ENCODE results near the gene AKAP9. TPM values are rescaled to one million over a fixed set of nuclear protein-coding genes. Genes with fewer than 3 reads are reported as not detected.

AKAP9 gene
- total and polyA plus RNA-seq, 9 of the 15 experiments (the other 6 are each of a cell fraction or from before 2014, with no cell fraction given): 25.5 to 80.9 (median 46.3) TPM

DNA sequence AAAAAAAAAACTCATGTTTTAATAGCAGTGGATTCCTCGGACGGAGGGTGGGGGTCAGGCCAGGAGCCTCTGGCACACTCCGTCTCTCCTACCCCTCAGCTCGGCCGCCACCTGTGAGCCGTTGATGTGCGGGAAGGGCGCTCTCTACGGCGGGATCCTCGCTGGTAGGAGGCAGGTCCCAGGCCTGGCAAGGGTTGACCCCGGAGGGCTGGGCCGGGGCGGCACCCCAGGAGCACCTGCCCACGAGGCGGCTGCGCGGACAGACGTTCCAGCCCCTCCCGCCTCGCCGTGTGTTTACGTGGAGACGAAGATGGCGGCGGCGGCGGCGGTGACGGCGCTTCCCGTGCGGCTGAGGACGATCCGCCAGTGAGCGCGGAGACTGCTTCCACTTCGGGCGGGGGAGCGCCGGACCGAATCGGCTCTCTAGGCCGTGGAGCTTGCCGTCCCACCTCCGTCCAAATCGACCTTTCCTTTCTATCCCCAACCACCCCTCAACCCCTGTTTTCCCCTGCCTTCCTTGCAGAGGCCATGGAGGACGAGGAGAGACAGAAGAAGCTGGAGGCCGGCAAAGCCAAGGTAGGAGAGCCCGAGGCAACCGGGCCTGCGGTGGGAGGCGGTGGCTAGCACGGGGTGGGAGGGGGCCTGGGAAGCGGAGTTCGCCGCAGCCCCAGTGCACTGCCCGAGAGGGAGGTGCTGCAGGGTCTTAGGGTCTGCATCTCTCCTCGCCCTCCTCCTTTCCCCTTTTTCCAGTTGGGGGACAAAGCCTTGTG, at the start of gene AKAP9 (continued):
- TF ChIP-seq MTA1 (IDR thresholded peaks at IDR 0.05; ENCODE audit: borderline replicate concordance): no peak
- TF ChIP-seq NCOA2 (IDR thresholded peaks at IDR 0.05; ENCODE audit: partially characterized antibody in 2 of 2): no peak
- no peak for TF ChIP-seq HNRNPUL1 (IDR thresholded peaks at IDR 0.05; ENCODE audit: low read length)
- TF ChIP-seq SRSF7 (optimal IDR thresholded peaks at IDR 0.05; ENCODE audit: low read depth, low read length): no peak
- 0 out of 2 replicates have a peak, but pooled peaks have one; percentile 17 for TF ChIP-seq CBFA2T3 (IDR thresholded peaks at IDR 0.05)
- TF ChIP-seq, protein P1, sequence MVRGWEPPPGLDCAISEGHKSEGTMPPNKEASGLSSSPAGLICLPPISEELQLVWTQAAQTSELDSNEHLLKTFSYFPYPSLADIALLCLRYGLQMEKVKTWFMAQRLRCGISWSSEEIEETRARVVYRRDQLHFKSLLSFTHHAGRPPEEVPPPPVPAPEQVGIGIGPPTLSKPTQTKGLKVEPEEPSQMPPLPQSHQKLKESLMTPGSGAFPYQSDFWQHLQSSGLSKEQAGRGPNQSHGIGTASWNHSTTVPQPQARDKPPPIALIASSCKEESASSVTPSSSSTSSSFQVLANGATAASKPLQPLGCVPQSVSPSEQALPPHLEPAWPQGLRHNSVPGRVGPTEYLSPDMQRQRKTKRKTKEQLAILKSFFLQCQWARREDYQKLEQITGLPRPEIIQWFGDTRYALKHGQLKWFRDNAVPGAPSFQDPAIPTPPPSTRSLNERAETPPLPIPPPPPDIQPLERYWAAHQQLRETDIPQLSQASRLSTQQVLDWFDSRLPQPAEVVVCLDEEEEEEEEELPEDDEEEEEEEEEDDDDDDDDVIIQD (CRISPR knock-in tag; IDR thresholded peaks at IDR 0.05): no peak
- TF ChIP-seq, protein P2, sequence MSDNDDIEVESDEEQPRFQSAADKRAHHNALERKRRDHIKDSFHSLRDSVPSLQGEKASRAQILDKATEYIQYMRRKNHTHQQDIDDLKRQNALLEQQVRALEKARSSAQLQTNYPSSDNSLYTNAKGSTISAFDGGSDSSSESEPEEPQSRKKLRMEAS (CRISPR knock-in tag; IDR thresholded peaks at IDR 0.05): peak; percentile 85
- TF ChIP-seq KLF1 (tag; IDR thresholded peaks at IDR 0.05): peak; percentile 73; the same call in 1 of the 2 replicates
- TF ChIP-seq ZNF695 (CRISPR knock-in tag; IDR thresholded peaks at IDR 0.05): no peak
- peak; percentile 8; the same call in 1 of the 2 replicates for TF ChIP-seq REST (IDR thresholded peaks at IDR 0.05; ENCODE audit: borderline replicate concordance)
- TF ChIP-seq REST (CRISPR knock-in tag; IDR thresholded peaks at IDR 0.05; ENCODE audit: low read depth): no peak
